ENCODE results near the gene HMCN2.

DNA sequence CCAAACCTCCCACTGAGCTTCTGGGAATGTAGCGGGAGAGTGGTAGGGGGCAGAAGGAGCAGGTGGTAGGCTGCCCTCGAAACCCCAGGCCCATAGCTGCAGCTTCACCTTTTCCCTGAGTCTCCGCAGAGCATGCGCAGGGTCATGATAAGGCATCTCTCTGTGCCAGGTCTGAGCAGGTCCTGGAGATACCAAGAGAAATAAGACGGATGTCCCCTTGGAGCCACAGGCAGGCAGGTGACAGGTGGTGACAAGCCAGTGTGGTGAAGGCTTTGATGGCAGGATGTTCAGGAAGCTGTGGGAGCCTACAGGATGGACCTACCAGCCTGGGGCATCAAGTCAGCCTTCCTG is 68.1 kb downstream of the HMCN2 start:
- TF ChIP-seq, protein P1, sequence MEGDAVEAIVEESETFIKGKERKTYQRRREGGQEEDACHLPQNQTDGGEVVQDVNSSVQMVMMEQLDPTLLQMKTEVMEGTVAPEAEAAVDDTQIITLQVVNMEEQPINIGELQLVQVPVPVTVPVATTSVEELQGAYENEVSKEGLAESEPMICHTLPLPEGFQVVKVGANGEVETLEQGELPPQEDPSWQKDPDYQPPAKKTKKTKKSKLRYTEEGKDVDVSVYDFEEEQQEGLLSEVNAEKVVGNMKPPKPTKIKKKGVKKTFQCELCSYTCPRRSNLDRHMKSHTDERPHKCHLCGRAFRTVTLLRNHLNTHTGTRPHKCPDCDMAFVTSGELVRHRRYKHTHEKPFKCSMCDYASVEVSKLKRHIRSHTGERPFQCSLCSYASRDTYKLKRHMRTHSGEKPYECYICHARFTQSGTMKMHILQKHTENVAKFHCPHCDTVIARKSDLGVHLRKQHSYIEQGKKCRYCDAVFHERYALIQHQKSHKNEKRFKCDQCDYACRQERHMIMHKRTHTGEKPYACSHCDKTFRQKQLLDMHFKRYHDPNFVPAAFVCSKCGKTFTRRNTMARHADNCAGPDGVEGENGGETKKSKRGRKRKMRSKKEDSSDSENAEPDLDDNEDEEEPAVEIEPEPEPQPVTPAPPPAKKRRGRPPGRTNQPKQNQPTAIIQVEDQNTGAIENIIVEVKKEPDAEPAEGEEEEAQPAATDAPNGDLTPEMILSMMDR (IDR thresholded peaks at IDR 0.05), result no peak
- no peak for TF ChIP-seq POLR2A (IDR thresholded peaks at IDR 0.05)
- TF ChIP-seq EP300 (IDR thresholded peaks at IDR 0.05), result no peak

Data from ovary (tissue), 3 donors.